Esophagus muscularis mucosa (tissue), 4 donors: Measurements from ENCODE around the gene ARID5A. TPM values are rescaled to one million over a fixed set of nuclear protein-coding genes. Genes with fewer than 3 reads are reported as not detected.

Experiments
- DNase-seq: peaks from one replicate; pipeline ENCODE4 v3.0.0-alpha.2; 2017; ENCODE audit errors: extremely low spot score
- H3K27ac ChIP-seq, 4 donors: fragments of 200-600 bp; sonication (generic); replicated peaks in 1 of 4; 1 replicate in 3 of 4; 2 replicates in 1 of 4; pipeline ENCODE4 v1.5.1; 2016 to 2019; ENCODE audit warnings: mild to moderate bottlenecking in 1 of 4
- H3K27me3 ChIP-seq, 4 donors: fragments of 200-600 bp; sonication (generic); one replicate each; pipeline versions ENCODE4 v1.5.1 to v1.6.0; 2016 to 2019
- H3K36me3 ChIP-seq, 4 donors: fragments of 200-600 bp; sonication (generic); one replicate each; pipeline ENCODE4 v1.5.1; 2016 to 2019
- H3K4me1 ChIP-seq, 4 donors: fragments of 200-600 bp; sonication (generic); one replicate each; pipeline ENCODE4 v1.5.1; 2016 to 2019
- H3K4me3 ChIP-seq, 4 donors: fragments of 200-600 bp; sonication (generic); 1 replicate in 2 of 4; 2 replicates in 2 of 4; pipeline ENCODE4 v1.5.1; 2016 to 2019; ENCODE audit warnings: mild to moderate bottlenecking in 4 of 4, moderate library complexity in 1 of 4
- H3K9me3 ChIP-seq, 4 donors: fragments of 200-600 bp; sonication (generic); 1 replicate in 3 of 4; 2 replicates in 1 of 4; pipeline ENCODE4 v1.5.1; 2016 to 2019
- CTCF ChIP-seq, 3 experiments: fragments of 200-600 bp in 2 of 3; fragments of 450-650 bp in 1 of 3; sonication (generic) in 2 of 3; IDR thresholded peaks; one replicate each; pipeline ENCODE4 v1.5.1; 2017 to 2019; ENCODE audit warnings: antibody characterized with exemption in 3 of 3, mild to moderate bottlenecking in 2 of 3, moderate library complexity in 1 of 3
- EP300 ChIP-seq: sonication (generic); formaldehyde crosslinking; IDR thresholded peaks from one replicate; pipeline ENCODE4 v1.6.1; 2017; ENCODE audit warnings: antibody characterized with exemption
- POLR2A ChIP-seq: fragments of 450-650 bp; IDR thresholded peaks from one replicate; pipeline ENCODE4 v1.6.1; 2017; ENCODE audit warnings: antibody characterized with exemption, moderate library complexity, mild to moderate bottlenecking, low read depth
- POLR2AphosphoS5 ChIP-seq, 2 donors: sonication (generic); formaldehyde crosslinking; IDR thresholded peaks; one replicate each; pipeline ENCODE4 v1.6.1; 2017; ENCODE audit warnings: antibody characterized with exemption in 2 of 2
- WGBS: methylation state at CpG from one replicate; pipeline ENCODE4 v1.1.5; 2018; 5-methylcytosine and 5-hydroxymethylcytosine counted together
- intact Hi-C: fragments of 100-400 bp; cut with DNase I; formaldehyde crosslinking; loops from one replicate; pipeline ENCODE4 v1.15.1; 2023
- total RNA-seq, 4 donors: library from RNA; depleted of rRNA; stranded (reverse); fragments of >200 nt; gene quantifications; one replicate each; pipeline versions ENCODE4 v1.1.0 to v1.2.1, GENCODE V29; 2016

The ARID5A gene
- total RNA-seq, 4 donors from 2014 or later, result 26.2 to 238 (median 70.7) TPM

- peaks cover 3 to 11% (median 10%) of the 10 kb centered on the region in 4 donors for H3K4me1 ChIP-seq
- no peaks in the 10 kb centered on the region for H3K36me3 ChIP-seq
- no peak overlapping the region for H3K4me3 ChIP-seq
- H3K27me3 ChIP-seq, result no peaks in the 10 kb centered on the region
- DNase-seq, result no peak
- 84% methylated on average over 5 of the region's 9 CpGs for WGBS
- no peak for TF ChIP-seq CTCF (IDR thresholded peaks at IDR 0.05)
- no peak for TF ChIP-seq POLR2AphosphoS5 (IDR thresholded peaks at IDR 0.05)
- TF ChIP-seq POLR2A, result no peak
- no peak for TF ChIP-seq EP300
- no peak overlapping the region for H3K27ac ChIP-seq
- intact Hi-C loops, result no loop called here
- H3K9me3 ChIP-seq, result no peaks in the 10 kb centered on the region
Measured at GRCh38 chr2:96522304-96523203, 14.0 kb upstream of the ARID5A start.

DNA sequence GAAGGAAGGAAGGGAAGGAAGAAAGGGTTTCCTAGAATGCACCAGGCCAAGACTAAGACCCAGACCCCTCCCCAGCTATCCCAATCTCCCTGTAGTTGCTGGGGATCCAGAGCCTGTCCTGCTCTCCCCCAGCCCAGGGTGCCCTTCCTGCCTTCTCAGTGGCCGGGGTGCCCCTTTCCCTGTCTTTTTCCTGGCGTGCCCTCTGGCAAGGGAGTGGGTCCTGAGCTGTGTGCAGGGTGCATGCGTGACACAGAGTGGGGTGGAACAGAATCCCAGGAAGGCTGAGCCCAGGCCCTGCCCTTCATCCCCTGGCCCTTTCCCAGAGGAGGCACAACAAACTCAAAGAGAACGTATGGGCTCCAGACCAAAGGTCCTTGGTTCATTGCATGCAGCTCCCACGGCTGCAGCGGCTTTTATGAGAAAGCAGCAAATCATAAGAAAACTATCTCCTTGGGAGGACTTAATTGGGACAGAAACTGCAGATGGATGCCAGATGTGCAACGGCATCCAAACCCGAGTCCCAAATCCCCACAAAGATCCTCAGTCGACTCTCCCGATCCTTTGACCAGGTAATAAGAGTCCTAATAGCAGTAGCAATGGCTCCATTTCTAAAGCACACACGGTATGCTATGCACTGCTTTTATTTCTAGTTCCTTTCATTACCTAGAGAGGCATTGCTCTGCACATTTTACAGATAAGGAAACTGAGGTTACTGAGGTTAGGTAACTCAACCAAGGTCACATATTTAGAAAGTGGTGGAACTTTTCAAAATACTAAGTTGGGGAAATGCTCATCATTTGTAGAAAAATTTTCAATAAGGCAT lies 12.7 kb upstream of the ARID5A start:
- intact Hi-C loops, result no loop called here
- Histone ChIP-seq H3K36me3 (no peaks in the 10 kb centered on the region), H3K4me3 (no peak overlapping the region), H3K27me3 (no peaks in the 10 kb centered on the region), H3K27ac (no peak overlapping the region), H3K9me3 (no peaks in the 10 kb centered on the region), H3K4me1 (peaks cover 16 to 24% (median 23%) of the 10 kb centered on the region in 4 donors)
- TF ChIP-seq EP300, result no peak
- no peak for TF ChIP-seq CTCF (IDR thresholded peaks at IDR 0.05)
- TF ChIP-seq POLR2A, result no peak
- TF ChIP-seq POLR2AphosphoS5 (IDR thresholded peaks at IDR 0.05), result no peak
- 74% methylated on average over 11 of the region's 11 CpGs for WGBS
- DNase-seq, result no peak

- DNase-seq, result no peak
- Histone ChIP-seq H3K4me1 (peaks cover 24 to 32% (median 31%) of the 10 kb centered on the region in 4 donors), H3K36me3 (no peaks in the 10 kb centered on the region), H3K4me3 (no peak overlapping the region), H3K9me3 (no peaks in the 10 kb centered on the region), H3K27ac (no peak overlapping the region), H3K27me3 (no peaks in the 10 kb centered on the region)
- intact Hi-C loops, result no loop called here
- TF ChIP-seq POLR2AphosphoS5 (IDR thresholded peaks at IDR 0.05), result no peak
- no peak for TF ChIP-seq CTCF (IDR thresholded peaks at IDR 0.05)
- TF ChIP-seq POLR2A, result no peak
- no peak for TF ChIP-seq EP300
- WGBS, result 86% methylated on average over 15 of the region's 15 CpGs
Measured at GRCh38 chr2:96524482-96525210, 11.9 kb upstream of the ARID5A start.

DNA sequence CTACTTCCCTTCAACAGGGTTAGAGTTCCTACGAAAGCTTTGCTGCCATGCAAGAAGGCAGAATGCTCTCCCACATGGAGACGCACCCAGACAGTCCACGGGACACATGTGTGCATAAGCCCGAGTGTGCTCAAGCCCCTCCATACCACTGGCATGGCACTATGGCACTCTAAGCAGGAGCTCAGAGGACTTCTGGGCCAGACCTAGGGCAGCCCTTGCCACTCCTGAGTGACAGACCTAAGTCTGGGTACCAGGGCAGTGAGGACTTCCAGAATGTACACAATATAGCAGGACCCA lies 11.4 kb upstream of the ARID5A start:
- Histone ChIP-seq H3K36me3 (no peaks in the 10 kb centered on the region), H3K27ac (no peak overlapping the region), H3K27me3 (no peaks in the 10 kb centered on the region), H3K9me3 (no peaks in the 10 kb centered on the region), H3K4me1 (peaks cover 29 to 37% (median 35%) of the 10 kb centered on the region in 4 donors), H3K4me3 (no peak overlapping the region)
- TF ChIP-seq POLR2AphosphoS5 (IDR thresholded peaks at IDR 0.05), result no peak
- intact Hi-C loops, result no loop called here
- 93% methylated on average over 4 of the region's 4 CpGs for WGBS
- no peak for DNase-seq
